GM12878 (cell line): Measurements from ENCODE around the gene SMIM34. TPM values are rescaled to one million over a fixed set of nuclear protein-coding genes. Genes with fewer than 3 reads are reported as not detected.
"Not testable (repeated sequence)": the region's sequence is repeated elsewhere in the genome, so short reads cannot be mapped to it uniquely, and the experiment has no call there.

ENCODE experiments used
- ATAC-seq: fragments of 200-7000 bp; cut with Tn5 transposase; 3 replicates; pipeline ENCODE4 v1.9.1; 2020; ENCODE audit warnings: mild to moderate bottlenecking, moderate library complexity
- BruUV-seq: library from RNA; stranded (reverse); fragments of 400-500 nt; replicated peaks from 2 replicates; lab custom pipeline; 2021; lab: Mats Ljungman, UMichigan
- CTCF ChIA-PET: fragments of 300-600 bp; sonication (Branson Sonifier 250); formaldehyde crosslinking; extraction: SDS; loops from one replicate; lab custom pipeline; 2021; ENCODE audit warnings: inconsistent platforms; lab: Yijun Ruan, JAX
- POLR2A ChIA-PET: fragments of 350-600 bp; formaldehyde crosslinking; extraction: SDS; loops from one replicate; lab custom pipeline; 2021; ENCODE audit warnings: inconsistent platforms; lab: Charles Lee
- RAD21 ChIA-PET: fragments of 300-600 bp; sonication (Branson Sonifier 250); formaldehyde crosslinking; loops from one replicate; lab custom pipeline; 2023; ENCODE audit warnings: antibody characterized with exemption; ENCODE audit not compliant: unreplicated experiment; lab: Charles Lee
- SMC1A ChIA-PET: fragments of 300-600 bp; sonication (Branson Sonifier 250); formaldehyde crosslinking; loops from one replicate; lab custom pipeline; 2023; ENCODE audit not compliant: unreplicated experiment, uncharacterized antibody; lab: Charles Lee
- DNase-seq: peaks from one replicate; pipeline ENCODE4 v3.0.0-alpha.2; 2011; ENCODE audit warnings: low read depth, low spot score
- FAIRE-seq: peaks from 3 replicates; lab custom pipeline; 2011; peaks lifted over from hg19 to GRCh38; lab: Jason Lieb, UNC
- H2AFZ ChIP-seq: 2 replicates; pipeline ENCODE4 v1.6.0; 2011; ENCODE audit warnings: low read depth, low read length, control low read depth; ENCODE audit not compliant: control insufficient read depth
- H3K27ac ChIP-seq: 2 replicates; pipeline ENCODE4 v1.5.1; 2011; ENCODE audit warnings: control low read depth; ENCODE audit not compliant: control insufficient read depth, insufficient read depth
- H3K27me3 ChIP-seq, 2 experiments: replicated peaks in 1 of 2; 2 replicates each; pipeline versions ENCODE4 v1.6.0 to v1.6.1; 2011; ENCODE audit warnings: low read length in 1 of 2; ENCODE audit not compliant: control insufficient read depth in 2 of 2, insufficient read depth in 2 of 2
- H3K36me3 ChIP-seq, 2 experiments: 2 replicates each; pipeline ENCODE4 v1.5.1; 2011; ENCODE audit warnings: low read length in 1 of 2; ENCODE audit not compliant: control insufficient read depth in 2 of 2, insufficient read depth in 2 of 2
- H3K4me1 ChIP-seq: 2 replicates; pipeline ENCODE4 v1.6.1; 2011; ENCODE audit warnings: mild to moderate bottlenecking, low read length, moderate library complexity, mixed read lengths; ENCODE audit not compliant: control insufficient read depth, insufficient read depth
- H3K4me2 ChIP-seq: 2 replicates; pipeline ENCODE4 v1.6.0; 2011; ENCODE audit warnings: control low read depth; ENCODE audit not compliant: control insufficient read depth, insufficient read depth
- H3K4me3 ChIP-seq: fragments of 200-600 bp; sonication (generic); 2 replicates; pipeline ENCODE4 v1.5.1; 2016
- H3K79me2 ChIP-seq: 2 replicates; pipeline ENCODE4 v1.6.0; 2011; ENCODE audit warnings: low read length; ENCODE audit not compliant: control insufficient read depth, insufficient read depth
- H3K9ac ChIP-seq: 2 replicates; pipeline ENCODE4 v1.8.0; 2011; ENCODE audit warnings: low read length, control low read depth, mixed read lengths; ENCODE audit not compliant: control insufficient read depth, insufficient read depth
- H3K9me3 ChIP-seq: replicated peaks from 3 replicates; pipeline ENCODE4 v1.5.1; 2011; ENCODE audit warnings: mild to moderate bottlenecking, low read length; ENCODE audit not compliant: control insufficient read depth, insufficient read depth
- H4K20me1 ChIP-seq: 2 replicates; pipeline ENCODE4 v1.6.0; 2011; ENCODE audit not compliant: control insufficient read depth, insufficient read depth
- WGBS: methylation state at CpG from one replicate; pipeline ENCODE4 v1.1.6; 2016; ENCODE audit warnings: low lambda C conversion rate; ENCODE audit not compliant: insufficient replicate concordance, insufficient coverage; ENCODE audit errors: missing lambda C conversion rate; 5-methylcytosine and 5-hydroxymethylcytosine counted together
- in situ Hi-C: fragments of 300-500 bp; cut with MboI; formaldehyde crosslinking; loops from 9 replicates; pipeline ENCODE4 v1.14.3; 2018; ENCODE audit warnings: mixed read lengths
- intact Hi-C: fragments of 100-400 bp; cut with micrococcal nuclease; formaldehyde crosslinking; loops from one replicate; pipeline ENCODE4 v1.14.2; 2022; ENCODE audit not compliant: unreplicated experiment
- polyA plus RNA-seq, 11 experiments: library from polyadenylated mRNA; depleted of rRNA in 4 of 11; unstranded in 6 of 11; stranded (reverse) in 5 of 11; fragments of >200 nt; fragmentation: Nextera tagmentation in 4 of 11; fragmentation: Illumina TruSeq in 1 of 11; extraction: Ambion mirVana in 4 of 11; extraction: Trizol in 1 of 11; gene quantifications; 1 replicate in 1 of 11; 2 replicates in 10 of 11; pipeline versions ENCODE4 v1.2.1 to v1.2.3, GENCODE V29; 2011 to 2016; ENCODE audit warnings: inconsistent platforms in 2 of 11, missing spikeins in 2 of 11, low read depth in 1 of 11
- total RNA-seq, 4 experiments: library from RNA; depleted of rRNA in 3 of 4; stranded (reverse); fragments of >200 nt in 3 of 4; fragmentation: Illumina TruSeq in 1 of 4; extraction: Trizol in 1 of 4; gene quantifications; 2 replicates each; pipeline versions ENCODE4 v1.2.1 to v1.2.3, GENCODE V29; 2013 to 2021

SMIM34 gene
- total and polyA plus RNA-seq, 10 of the 15 experiments (the other 5 are each of a cell fraction or from before 2014, with no cell fraction given) = not detected

DNA sequence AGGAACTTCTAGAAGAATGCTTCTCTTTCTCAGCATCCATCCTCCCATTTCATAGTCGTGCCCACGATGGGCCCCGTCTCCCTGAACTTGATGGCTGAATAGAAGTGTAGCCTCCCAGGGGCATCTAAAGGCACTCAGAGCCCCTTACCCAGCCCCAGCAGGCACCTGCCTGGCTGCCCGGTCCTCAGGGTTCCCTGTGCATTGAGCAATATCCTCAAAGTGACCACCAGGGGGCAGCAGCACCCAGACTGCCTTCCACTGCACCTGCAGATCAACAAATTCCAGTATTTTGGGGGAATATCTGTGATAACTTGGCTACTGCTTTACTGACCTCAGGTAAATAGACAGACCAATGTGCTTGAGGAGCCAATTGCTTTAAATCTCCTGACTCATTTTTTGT lies 19.7 kb upstream of the SMIM34 start:
- peak; percentile 88 for FAIRE-seq

DNA sequence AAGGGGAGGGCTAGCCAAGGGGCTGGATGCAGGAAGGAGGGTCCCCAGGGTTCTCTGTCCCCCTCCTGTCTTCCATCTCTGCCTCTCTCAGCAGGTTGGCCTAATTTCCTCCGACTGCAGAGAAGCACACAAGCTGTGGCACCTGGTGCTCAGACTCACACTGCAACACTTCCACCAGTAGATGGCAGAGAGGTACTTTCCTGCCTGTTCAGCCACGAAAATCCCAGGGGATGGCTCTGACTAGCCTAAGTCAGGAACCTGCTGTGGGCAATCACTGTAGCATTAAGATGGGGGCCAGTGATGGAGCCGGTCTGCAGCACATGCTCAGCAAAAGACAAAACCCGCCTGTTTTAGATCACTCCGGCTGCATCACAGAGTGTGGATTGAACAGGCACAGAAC lies 6.0 kb upstream of the SMIM34 start:
- BruUV-seq, DNase-seq, H4K20me1 ChIP-seq, RAD21 ChIA-PET, H3K27ac ChIP-seq, in situ Hi-C loops, H3K9me3 ChIP-seq, H3K9ac ChIP-seq, H3K79me2 ChIP-seq, H3K36me3 ChIP-seq, H3K4me2 ChIP-seq, CTCF ChIA-PET, FAIRE-seq, SMC1A ChIA-PET, H2AFZ ChIP-seq, intact Hi-C loops, H3K4me3 ChIP-seq, H3K4me1 ChIP-seq, POLR2A ChIA-PET, H3K27me3 ChIP-seq: not testable (repeated sequence)
- peak; percentile 60 for ATAC-seq
- WGBS = no CpG with 5 or more reads among the region's 5 CpGs

More for the DNA sequence above, 19.7 kb upstream of the SMIM34 start:
- RAD21 ChIA-PET, H3K27ac ChIP-seq, CTCF ChIA-PET, H4K20me1 ChIP-seq, H2AFZ ChIP-seq, H3K9me3 ChIP-seq, H3K9ac ChIP-seq, H3K4me3 ChIP-seq, H3K27me3 ChIP-seq, intact Hi-C loops, DNase-seq, SMC1A ChIA-PET, H3K4me1 ChIP-seq, BruUV-seq, H3K79me2 ChIP-seq, in situ Hi-C loops, H3K4me2 ChIP-seq, H3K36me3 ChIP-seq, POLR2A ChIA-PET: not testable (repeated sequence)
- peak; percentile 85 for ATAC-seq
- WGBS = no CpG with 5 or more reads among the region's 4 CpGs

DNA sequence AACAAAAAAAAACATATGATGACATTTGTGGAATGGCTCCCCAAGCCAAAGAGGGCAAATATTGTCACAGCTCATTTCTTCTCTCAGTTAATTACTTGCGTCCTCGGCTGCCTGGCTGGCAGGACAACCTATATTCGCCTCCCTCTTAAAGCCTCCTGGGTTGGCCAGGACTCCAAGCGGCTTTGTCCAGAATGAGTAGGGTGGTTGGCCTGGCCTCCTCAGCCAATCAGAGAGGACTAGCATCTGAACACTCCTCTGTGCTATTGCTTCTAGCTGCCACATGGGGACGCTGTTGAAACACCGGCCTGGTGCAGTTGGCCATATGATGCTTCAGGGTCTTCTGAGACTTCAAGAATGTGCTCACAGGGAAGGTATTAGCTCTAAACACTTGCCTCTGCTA lies 4.7 kb upstream of the SMIM34 start:
- SMC1A ChIA-PET, H4K20me1 ChIP-seq, H3K4me3 ChIP-seq, H3K9me3 ChIP-seq, intact Hi-C loops, H3K79me2 ChIP-seq, H3K36me3 ChIP-seq, RAD21 ChIA-PET, H3K9ac ChIP-seq, H2AFZ ChIP-seq, CTCF ChIA-PET, FAIRE-seq, H3K4me1 ChIP-seq, BruUV-seq, POLR2A ChIA-PET, H3K4me2 ChIP-seq, in situ Hi-C loops, ATAC-seq, H3K27me3 ChIP-seq, H3K27ac ChIP-seq, DNase-seq: not testable (repeated sequence)
- no CpG with 5 or more reads among the region's 6 CpGs for WGBS

DNA sequence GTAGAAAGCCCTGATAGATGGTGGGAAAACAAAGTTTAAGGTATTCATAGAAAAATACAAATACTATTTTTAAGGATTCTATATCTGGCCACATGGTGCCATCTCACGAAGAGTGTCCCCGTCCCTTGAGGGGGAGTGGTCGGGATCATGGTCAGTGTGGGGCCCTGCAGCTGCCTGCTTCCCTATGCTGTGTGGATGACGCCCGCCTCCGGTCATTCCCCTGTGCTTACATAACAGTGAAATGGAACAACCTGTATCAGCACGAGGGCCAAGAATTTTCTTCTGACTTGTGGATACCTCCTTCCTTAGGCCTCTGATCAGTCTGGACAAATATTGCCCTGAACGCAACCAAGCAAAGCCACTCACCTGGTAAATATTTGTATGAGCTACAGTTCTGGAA lies 3.6 kb upstream of the SMIM34 start:
- H3K9ac ChIP-seq, BruUV-seq, CTCF ChIA-PET, DNase-seq, POLR2A ChIA-PET, H2AFZ ChIP-seq, FAIRE-seq, H3K27me3 ChIP-seq, RAD21 ChIA-PET, intact Hi-C loops, H3K4me2 ChIP-seq, ATAC-seq, H3K4me3 ChIP-seq, H3K27ac ChIP-seq, H3K79me2 ChIP-seq, SMC1A ChIA-PET, in situ Hi-C loops, H3K36me3 ChIP-seq, H4K20me1 ChIP-seq, H3K9me3 ChIP-seq, H3K4me1 ChIP-seq: not testable (repeated sequence)
- WGBS = no CpG with 5 or more reads among the region's 8 CpGs
